M059J (cell line): ENCODE measurements around the gene SMCO4. TPM values are rescaled to one million over a fixed set of nuclear protein-coding genes. Genes with fewer than 3 reads are reported as not detected.
"Not testable (repeated sequence)": the region's sequence is repeated elsewhere in the genome, so short reads cannot be mapped to it uniquely, and the experiment has no call there.

Experiments
- DNase-seq: peaks from one replicate; pipeline ENCODE4 v3.0.0-alpha.2; 2012; ENCODE audit warnings: low read depth
- total RNA-seq: library from RNA; depleted of rRNA; stranded (reverse); fragments of >200 nt; shearing (Covaris generic); gene quantifications from 2 replicates; pipeline ENCODE4 v1.2.3, GENCODE V29; 2014; rRNA removed

SMCO4 gene
- total RNA-seq, 1 experiment from 2014 or later = 33.0 TPM

GRCh38 chr11:93476796-93477195 is 66.4 kb downstream of the SMCO4 start:
- peak; percentile 90 for DNase-seq

DNA sequence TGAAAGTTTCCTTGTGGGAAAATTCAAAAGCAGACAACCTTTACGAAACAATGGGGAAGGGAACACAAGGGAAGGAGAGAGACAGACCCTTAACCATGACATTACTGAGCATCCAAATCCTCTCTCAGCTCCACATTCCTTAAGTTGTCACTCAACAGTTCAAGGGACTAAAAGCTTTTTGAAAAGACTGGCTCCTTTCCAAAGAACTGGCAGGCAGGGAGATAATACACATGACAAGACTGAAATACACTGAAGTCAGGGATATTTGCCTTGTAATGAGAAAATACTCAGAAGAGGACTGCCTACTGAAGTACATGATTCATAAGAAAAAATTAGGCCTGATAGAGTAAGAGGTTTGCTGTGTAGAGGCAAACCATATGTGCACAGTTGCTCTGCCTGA is 69.1 kb downstream of the SMCO4 start:
- DNase-seq = no peak

DNA sequence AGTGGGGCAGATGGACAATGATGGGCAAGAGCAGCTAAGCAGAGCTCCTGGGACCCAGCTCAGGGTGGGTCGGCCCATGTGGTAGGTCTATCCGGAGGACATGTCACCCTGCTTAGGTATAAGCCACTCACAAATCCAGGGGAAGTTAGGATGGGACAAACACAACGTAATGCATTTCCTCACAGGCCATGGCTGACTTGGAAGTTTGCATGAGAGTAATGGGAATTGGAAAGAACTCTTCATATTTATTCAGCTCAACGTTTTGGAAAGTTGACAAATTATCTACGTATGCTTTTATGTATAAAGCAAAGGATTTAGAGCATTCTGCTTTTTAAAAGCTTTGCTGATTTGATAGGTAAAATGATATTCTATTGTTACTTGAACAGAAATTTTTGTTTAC is 74.9 kb downstream of the SMCO4 start:
- no peak for DNase-seq

GRCh38 chr11:93467054-93467453 is 76.1 kb downstream of the SMCO4 start:
- DNase-seq = no peak

GRCh38 chr11:93464927-93465540 is 78.2 kb downstream of the SMCO4 start:
- DNase-seq = no peak

DNA sequence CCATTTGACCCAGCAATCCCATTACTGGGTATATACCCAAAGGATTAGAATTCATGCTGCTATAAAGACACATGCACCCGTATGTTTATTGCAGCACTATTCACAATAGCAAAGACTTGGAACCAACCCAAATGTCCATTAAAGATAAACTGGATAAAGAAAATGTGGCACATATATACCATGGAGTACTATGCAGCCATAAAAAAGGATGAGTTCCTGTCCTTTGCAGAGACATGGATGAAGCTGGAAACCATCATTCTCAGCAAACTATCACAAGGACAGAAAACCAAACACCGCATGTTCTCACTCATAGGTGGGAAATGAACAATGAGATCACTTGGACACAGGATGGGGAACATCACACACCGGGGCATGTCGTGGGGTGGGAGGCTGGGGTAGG is 79.5 kb downstream of the SMCO4 start:
- not testable (repeated sequence) for DNase-seq

GRCh38 chr11:93458286-93458685 is 84.9 kb downstream of the SMCO4 start:
- no peak for DNase-seq

GRCh38 chr11:93444617-93445073 is 98.5 kb downstream of the SMCO4 start:
- DNase-seq = peak; percentile 51

- not testable (repeated sequence) for DNase-seq
These were observed 100.0 kb downstream of the SMCO4 start for GRCh38 chr11:93443232-93443631.

- DNase-seq = no peak
These were observed 110.9 kb downstream of the SMCO4 start for GRCh38 chr11:93432247-93432646.

Other genes starting within 250 kb of the SMCO4 start
- not detected in 2 replicates for gene DEUP1, start 212.6 kb downstream of the SMCO4 start, total RNA-seq
- gene CEP295, start 118.3 kb upstream of the SMCO4 start, total RNA-seq = 16.0 and 20.2 TPM in 2 replicates
- 78.6 and 97.3 TPM in 2 replicates for gene TAF1D, start 198.1 kb upstream of the SMCO4 start, total RNA-seq
- gene C11orf54, start 198.3 kb upstream of the SMCO4 start, total RNA-seq = 15.1 and 17.5 TPM in 2 replicates
- 33.8 and 43.1 TPM in 2 replicates for gene MED17, start 240.9 kb upstream of the SMCO4 start, total RNA-seq